Peyer's patch (tissue), 4 donors: ENCODE data around the gene MYH10.

ENCODE experiments used
- POLR2A ChIP-seq, 2 donors: fragments of 450-650 bp; IDR thresholded peaks; one replicate each; pipeline ENCODE4 v1.5.1; 2017; ENCODE audit warnings: antibody characterized with exemption in 2 of 2, mild to moderate bottlenecking in 2 of 2, moderate library complexity in 2 of 2
- TF ChIP-seq, protein P1 (sequence below), 6 experiments: fragments of 450-650 bp in 4 of 6; fragments of 200-600 bp in 2 of 6; sonication (generic) in 1 of 6; IDR thresholded peaks; one replicate each; pipeline ENCODE4 v1.5.1; 2017 to 2019; ENCODE audit warnings: antibody characterized with exemption in 6 of 6, mild to moderate bottlenecking in 3 of 6, moderate library complexity in 1 of 6

DNA sequence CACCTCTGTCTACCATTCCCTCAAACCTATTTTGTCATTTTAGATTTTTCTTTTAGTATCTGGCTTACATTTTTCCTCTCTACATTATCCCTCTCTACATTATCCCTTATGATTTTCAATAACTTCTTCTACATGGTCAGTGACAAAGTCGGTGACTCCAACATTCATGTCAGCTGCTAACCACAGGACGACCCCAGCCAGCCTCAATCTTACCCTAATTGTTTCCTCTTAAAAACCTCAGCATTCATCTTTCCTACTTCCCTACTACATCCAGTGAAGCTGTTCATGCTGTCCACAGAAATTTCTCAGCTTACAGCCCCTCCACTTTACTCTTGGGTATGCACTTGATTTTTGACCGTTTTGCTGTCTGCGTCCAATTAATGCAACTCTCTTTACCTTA, 8.3 kb downstream of the MYH10 start:
- TF ChIP-seq, protein P1, sequence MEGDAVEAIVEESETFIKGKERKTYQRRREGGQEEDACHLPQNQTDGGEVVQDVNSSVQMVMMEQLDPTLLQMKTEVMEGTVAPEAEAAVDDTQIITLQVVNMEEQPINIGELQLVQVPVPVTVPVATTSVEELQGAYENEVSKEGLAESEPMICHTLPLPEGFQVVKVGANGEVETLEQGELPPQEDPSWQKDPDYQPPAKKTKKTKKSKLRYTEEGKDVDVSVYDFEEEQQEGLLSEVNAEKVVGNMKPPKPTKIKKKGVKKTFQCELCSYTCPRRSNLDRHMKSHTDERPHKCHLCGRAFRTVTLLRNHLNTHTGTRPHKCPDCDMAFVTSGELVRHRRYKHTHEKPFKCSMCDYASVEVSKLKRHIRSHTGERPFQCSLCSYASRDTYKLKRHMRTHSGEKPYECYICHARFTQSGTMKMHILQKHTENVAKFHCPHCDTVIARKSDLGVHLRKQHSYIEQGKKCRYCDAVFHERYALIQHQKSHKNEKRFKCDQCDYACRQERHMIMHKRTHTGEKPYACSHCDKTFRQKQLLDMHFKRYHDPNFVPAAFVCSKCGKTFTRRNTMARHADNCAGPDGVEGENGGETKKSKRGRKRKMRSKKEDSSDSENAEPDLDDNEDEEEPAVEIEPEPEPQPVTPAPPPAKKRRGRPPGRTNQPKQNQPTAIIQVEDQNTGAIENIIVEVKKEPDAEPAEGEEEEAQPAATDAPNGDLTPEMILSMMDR (IDR thresholded peaks at IDR 0.05), result no peak
- no peak for TF ChIP-seq POLR2A (IDR thresholded peaks at IDR 0.05)
